GM18526 (cell line): ENCODE results near the gene GPR55.

Experiments used
- POLR2A ChIP-seq: IDR thresholded peaks from 3 replicates; pipeline ENCODE4 v1.6.1; 2011; ENCODE audit not compliant: insufficient read length; ENCODE audit errors: extremely low read depth

GPR55 gene

DNA sequence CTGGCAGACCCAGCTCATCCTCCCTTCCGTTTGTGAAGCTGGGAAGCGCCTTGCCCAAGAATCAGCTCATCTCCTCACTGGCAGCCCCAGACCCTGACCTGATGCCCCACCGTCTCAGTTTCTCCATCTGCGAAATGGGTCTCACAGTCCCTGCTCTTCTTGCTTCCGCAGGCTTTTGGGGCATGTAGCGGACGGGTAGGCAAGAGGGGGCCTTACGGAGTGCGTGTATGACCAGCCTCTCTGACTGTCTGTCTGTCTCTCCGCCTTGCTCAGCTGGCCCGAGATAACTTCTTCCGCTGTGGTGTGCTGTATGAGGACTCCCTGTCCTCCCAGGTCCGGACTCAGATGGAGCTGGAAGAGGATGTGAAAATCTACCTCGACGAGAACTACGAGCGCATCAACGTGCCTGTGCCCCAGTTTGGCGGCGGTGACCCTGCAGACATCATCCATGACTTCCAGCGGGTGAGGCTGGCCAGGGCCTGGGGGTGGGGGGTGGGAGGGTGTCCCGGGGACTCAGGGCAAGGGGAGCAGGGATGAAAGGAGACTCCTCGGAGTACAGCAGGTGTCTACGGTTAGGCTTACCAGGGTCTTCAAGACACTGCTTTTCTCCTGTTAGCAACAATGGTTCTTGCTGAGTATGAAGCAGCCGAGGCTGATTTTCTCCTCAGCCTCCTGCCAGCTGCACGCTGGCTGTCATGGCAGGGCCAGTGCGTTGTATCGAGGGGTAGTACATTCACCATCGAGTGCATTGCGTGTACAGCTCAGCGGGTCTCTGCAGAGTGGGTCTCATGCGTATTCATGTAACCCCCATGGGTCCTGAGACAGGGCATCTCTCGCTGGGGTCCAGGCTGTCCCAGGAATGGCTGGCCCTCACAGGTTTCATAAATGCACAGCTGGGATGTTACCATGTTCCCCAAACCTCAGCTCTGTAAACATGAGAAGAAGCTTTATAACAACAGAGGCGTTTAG is 49.4 kb downstream of the GPR55 start:
- TF ChIP-seq POLR2A = no peak

DNA sequence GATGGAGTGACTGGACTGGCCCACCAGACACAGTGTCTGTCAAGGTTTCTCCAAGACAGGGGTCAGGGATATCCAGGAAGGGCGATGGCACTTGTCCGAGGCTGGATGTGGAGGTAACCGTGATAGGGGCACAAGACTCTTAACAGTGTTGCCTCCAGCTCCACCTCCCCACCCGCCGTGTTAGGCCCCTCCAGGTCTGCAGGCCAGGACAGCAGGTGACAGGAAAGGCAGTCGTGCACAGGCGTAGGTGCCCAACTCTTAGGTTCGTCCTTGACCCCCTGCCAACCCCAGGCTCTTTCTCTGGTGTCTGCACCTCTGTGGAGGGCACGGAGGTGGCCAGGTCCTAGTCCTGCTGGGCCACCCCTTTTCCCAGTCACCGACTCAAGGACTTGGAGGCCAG is 50.2 kb downstream of the GPR55 start:
- TF ChIP-seq POLR2A = no peak

DNA sequence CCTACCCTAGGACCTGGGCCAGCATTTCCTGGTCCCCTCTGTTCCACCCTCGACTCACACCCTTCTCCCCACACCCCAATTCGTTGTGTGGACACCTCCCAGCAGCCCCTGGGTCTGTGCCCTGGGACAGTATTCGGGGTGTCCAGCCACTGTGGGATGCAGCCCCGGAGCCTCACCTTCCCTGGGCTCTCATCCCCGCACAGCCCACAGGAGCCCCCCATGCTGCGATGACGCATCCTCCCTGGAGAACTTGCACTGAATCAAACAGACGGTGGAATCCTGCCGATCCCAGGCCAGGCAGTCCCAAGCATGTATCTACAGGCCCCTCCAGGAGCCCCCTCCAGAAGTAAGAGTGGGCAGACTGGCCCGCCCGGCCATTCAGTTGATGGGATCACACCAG is 50.6 kb downstream of the GPR55 start:
- TF ChIP-seq POLR2A = no peak

DNA sequence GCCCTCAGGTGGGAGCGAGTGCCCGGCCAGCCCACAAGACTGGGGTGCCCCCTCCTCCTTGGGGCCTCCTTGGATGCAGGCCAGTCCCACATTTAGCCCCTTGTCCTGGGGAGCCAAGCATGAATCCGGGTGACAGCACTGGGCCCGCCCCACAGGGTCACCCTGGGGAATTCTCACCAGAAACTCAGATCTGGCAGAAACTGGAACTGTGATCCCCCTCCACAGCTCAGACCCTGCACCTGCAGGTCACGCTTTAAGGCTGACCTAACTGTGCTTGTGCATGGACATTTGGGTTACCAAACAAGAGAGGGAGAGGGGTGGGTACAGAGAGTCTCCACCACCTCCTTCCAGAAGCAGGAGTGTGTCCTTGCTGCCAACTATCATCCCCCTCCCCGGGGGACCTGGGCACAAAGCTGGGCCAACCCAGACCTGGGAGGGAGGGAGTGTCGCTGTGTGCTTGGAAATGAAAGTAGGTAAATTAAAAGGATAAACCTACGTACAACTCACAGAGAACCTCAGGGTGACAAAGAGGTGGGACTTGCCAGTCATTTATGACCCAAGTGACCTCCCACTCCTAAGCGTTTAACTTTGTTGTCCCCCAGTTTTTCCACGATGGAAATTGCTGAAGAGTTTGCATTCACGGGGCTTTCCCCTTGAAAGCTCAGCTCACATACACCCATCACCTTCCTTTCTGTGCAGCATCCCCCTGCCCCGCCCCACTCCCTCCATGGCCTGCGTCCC is 51.2 kb downstream of the GPR55 start:
- TF ChIP-seq POLR2A = no peak

DNA sequence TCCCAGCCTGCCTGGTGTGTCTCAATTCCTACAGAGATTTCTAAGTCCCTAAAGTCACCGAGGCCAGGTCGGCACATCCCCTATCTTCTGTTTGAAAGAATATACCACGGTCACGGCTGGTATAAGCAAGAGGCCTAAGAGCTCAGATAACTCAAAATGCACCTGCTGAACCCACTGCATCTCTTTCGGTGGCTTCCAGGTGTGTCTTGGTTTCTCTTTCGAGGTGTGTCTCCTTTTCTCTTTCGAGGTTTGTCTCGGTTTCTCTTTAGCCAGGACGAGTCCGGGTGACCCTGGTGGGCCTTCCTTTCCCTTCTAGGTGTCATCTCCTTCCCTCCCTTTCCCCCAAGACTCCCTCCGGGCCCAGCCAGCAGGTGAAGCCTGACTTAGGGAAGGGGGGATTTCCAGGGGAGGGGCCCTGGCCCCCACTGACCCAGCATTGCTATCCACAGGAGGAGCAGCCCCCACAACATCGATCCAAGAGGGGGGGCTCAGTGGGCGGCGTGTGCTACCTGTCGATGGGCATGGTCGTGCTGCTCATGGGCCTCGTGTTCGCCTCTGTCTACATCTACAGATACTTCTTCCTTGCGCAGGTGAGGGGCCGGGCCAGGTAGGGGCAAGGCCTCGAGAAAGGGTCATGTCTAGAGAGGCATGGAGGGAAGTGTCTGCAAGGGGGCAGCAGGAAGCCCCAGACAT is 51.9 kb downstream of the GPR55 start:
- TF ChIP-seq POLR2A = no peak

DNA sequence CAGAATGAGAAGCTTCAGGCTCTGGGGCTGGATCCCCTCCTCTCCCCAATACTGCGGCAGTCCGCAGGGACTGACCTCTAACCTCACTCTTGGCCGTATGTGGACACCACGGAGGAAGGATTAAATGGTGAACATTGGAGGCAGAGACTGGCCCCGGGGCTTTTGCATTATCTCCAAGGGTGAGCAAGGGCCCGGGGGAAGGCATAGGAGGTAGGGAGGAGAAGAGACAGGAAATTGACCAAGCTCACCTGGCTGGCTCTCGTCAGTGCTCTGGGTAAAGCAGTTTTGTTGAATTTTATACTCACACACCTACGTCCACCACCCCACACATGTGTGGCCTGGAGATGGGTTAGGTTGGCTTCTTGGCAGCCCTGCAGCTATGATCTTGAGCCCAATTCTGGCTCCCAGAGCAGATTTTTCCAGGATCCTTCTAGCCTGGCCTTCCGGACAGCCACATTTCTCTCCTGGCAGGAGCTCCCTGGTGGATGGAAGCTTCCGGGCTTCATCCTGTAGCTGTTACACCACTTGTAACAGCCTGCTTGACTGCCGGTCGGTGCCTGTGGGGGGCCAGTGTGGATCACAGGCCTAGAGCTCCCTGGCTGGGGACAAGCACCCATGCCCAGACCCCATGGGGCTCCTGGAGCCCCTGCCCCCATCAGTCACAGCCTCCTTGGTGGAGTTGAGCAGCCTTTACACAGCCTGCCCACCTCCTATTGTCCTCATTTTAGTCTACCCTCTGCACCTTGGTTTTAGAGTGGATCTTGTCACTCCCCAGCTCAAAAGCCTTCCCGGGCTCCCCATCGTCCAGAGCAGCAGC is 52.7 kb downstream of the GPR55 start:
- no peak for TF ChIP-seq POLR2A

DNA sequence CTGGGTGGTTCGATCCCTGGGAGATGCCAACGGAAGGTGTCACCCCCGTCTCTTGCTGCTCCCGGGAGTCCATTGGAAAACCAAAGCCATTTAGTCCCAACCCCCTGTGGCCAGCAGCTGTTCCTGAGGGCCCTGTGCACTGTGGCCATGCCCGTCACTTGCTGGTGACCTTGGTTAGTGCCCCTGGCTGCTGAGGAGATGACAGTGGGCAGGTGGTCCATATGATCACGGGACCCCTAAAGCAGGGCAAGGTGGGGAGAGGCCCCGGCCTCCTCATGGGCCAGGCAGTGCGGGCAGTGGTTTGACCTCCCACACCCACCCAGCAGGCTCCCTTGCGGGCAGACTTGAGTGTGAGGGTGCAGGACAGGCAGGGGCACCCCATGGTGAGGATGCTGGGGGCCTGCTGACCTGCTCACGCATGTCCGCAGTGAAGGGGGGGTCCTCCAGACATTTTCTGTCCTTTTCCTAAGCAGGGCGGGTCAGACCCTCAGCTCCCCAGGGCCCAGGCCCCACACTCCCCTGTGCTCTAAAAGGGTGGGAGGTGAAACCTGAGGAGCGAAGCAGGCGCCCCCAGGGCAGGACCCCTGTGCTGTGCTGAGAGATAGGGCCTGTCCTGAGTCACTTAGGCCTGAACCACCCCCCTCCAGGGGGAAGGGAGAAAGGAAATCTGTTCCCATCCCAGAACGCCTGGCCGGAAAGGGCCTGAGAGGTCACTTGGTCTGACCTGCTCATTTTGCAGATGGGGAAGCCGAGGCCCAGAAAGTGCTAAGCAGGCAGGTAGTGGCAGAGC is 53.5 kb downstream of the GPR55 start:
- TF ChIP-seq POLR2A = no peak

DNA sequence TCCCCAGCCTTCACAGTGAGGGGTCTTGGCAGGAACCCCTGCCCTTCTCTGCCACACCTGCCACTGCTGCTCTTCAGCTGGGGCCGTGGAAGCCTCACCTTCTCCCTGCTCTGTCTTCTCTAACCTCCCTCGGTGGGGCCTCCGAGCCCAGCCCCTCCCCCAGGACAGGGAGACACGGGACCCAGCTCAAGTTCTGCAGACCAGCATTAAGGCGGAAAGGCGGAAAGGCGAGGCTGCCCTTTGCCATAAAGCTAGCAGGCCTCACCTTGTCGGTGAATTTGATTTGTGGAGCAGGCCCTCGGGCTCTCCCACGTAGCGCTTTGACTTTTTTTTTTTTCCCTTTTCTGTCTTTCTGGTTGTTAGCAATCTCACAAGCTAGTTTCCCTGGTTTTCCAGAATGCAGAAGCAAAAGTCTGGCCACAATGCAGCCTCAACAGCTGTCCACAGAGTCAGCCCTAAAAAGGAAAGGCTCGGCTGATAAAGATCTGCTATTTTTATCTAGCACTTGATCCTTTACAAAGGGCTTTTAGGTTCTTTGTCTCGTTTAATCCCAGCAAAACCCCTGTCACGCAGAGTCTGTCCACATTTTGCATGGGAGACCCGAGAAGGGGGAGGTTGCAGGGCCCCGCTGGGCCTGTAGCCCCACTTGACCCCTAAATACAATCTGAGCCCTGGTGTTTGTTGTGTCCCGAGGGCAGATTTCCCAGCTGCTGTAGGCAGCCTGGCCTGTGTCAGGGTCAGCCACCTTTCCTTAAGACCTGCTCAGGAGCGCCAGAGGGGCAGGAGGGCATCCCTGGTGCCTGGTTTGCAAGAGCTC is 54.3 kb downstream of the GPR55 start:
- no peak for TF ChIP-seq POLR2A

DNA sequence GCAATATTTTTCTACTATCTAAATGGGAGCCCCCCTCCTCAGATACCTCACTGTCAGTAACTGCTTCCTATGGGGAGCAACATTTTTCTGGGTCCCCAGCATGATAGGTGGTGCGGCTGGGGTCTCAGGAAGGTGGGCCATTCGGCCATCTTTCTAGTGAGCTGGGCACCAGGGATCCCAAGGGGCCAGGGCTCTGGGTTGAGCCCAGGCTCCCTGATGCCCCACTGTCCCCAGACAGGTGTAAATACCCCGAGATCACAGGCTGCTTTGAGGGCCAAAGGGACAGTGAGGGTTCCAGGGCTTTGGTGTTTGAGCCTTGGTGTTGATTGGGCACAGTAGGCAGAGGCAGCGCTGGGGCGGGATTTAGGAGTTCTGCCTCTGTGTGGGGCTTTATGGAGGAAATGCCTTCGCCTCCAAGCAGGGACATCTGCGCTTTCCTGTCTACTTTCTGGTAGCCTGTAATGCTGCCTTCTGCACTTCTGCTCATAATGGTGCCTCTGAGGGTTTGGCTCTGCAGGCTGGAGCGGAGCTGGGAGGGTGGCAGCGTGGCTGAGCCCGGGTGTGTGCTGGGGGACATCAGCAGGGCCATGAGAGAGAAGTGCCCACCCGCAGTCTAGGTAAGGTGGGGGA is 55.0 kb downstream of the GPR55 start:
- TF ChIP-seq POLR2A = no peak

DNA sequence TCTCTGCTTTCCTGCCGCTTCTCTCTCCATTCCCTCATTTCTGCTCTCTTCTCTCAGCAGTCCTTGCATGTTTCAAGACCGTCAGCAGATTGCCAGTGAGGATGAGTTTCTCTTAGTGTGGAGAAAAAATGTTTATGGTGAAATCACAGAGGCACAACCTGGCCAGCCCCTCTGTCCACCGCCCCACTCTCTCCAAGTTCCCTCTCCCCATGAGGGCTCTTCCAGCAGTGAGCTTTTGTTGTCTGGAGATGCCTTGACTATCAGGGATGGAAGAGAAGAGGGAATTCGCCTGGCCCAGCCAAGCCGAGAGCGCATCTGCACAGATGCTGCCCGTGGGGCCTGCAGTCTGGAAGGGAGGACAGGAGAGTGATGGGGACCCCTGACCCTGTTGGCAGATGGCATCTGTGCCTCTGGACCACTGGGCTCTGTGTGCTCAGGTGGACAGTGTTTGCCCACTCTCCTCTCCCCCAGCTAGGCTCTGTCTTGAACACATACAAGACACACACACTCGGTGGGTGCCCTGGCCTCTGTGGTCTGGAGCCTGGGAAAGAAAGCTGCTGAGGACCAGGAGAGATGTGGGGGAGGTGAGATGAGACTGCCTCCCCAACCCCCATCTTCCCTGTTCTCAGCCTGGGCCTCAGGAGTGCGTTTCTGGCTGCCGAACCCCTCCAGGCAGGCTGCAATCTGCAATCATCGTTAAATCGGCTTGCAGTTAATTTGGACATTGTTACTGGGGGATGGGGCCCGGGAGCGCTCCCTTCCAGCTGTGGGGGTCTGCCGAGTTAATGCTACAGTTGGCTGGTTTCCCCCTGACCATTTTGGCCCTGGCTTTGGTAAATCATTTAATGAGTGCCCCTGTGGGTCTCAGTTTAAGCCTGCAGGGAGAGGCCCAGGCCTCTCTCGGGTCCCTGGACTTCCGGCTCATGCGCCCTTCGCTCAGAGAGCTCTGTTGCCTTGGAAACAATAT is 55.8 kb downstream of the GPR55 start:
- no peak for TF ChIP-seq POLR2A

DNA sequence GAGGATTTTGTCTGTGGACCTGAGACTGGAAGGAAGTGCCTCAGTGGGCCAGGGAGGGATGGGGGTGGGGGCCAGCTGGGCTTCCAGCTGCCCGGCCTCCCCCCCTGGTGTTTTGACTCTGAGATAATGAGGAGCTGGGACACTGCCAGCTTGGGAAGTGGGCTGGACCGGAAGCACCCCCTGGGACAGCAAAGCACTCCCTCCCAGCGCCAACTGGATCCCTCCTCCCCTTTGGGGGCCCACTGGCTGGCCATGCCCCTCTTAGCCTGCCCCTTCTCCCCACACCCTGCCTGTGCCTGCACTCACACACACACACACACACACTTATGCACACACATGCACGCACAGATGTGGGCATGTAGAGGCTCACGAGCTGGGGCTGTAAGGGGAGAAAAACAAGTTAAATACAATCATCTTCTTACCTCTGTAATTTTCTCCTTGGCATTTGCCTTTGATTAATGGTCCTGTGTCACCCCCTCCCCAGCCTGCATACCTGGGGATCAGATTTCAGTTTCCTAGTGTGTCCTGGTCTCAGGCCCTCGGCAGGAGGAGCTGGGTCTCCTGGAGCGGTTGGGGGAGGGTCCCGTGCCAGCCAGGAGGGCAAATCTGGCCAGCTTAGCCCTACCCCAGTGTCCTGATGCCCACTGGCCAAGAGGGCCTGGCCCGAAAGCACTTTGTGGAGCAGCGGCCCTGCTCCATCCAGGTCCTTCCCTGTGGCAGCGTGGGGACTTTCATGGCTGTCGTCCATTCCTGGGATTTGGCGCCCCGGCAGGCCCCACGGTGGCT is 56.7 kb downstream of the GPR55 start:
- no peak for TF ChIP-seq POLR2A
